ENCODE data around the gene ARID2. TPM values are rescaled to one million over a fixed set of nuclear protein-coding genes. Genes with fewer than 3 reads are reported as not detected.

Gene ARID2
- total RNA-seq, 6 donors from 2014 or later, result 19.4 to 48.5 (median 27.0) TPM

GRCh38 chr12:45732936-45733335, 3.4 kb downstream of the ARID2 start:
- Histone ChIP-seq H3K4me1 (peaks cover 24 to 39% (median 31%) of the 10 kb centered on the region in 4 donors), H3K36me3 (peaks cover 0 to 3% (median 0%) of the 10 kb centered on the region in 4 donors), H3K27me3 (peaks cover 0 to 4% (median 0%) of the 10 kb centered on the region in 4 donors), H3K27ac (peak overlapping the region; percentile 9 to 99 (median 98)), H3K9me3 (peaks cover 0 to 3% (median 0%) of the 10 kb centered on the region in 4 donors), H3K4me3 (peak overlapping the region in 1 of 4 donors; percentile 82)
- DNase-seq, result no peak
- no peak for TF ChIP-seq CTCF (IDR thresholded peaks at IDR 0.05)
- TF ChIP-seq POLR2A (IDR thresholded peaks at IDR 0.05), result no peak
- no peak for TF ChIP-seq POLR2AphosphoS5 (IDR thresholded peaks at IDR 0.05)
- TF ChIP-seq EP300 (IDR thresholded peaks at IDR 0.05), result no peak
- ATAC-seq (ENCODE audit: low FRiP score in 2 of 2), result no peak

DNA sequence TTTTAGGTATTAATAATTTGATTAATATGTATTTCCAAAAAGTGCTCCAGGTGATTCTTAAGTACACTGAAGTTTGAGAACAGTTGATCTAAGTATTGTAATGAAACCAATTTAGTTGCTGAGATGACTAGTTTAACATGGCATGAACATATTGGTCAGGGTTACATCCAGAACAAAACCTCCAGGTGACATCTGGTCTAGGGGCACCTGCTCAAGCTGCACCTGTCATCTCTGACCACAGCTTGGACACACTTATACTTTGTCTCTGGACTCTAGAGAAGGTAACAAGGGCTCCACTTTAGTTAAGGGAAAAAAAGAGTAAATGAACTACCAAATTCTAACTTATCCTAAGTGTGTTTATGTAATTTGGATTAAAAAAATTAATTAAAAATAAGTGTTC, 8.1 kb downstream of the ARID2 start:
- H3K27ac ChIP-seq, result no peak overlapping the region
- H3K4me1 ChIP-seq, result peaks cover 10 to 24% (median 18%) of the 10 kb centered on the region in 4 donors
- H3K27me3 ChIP-seq, result no peaks in the 10 kb centered on the region
- ATAC-seq (ENCODE audit: low FRiP score in 2 of 2) (no peak), DNase-seq (no peak)
- no peak overlapping the region for H3K4me3 ChIP-seq
- H3K36me3 ChIP-seq, result peaks cover 0 to 3% (median 0%) of the 10 kb centered on the region in 4 donors
- TF ChIP-seq CTCF (IDR thresholded peaks at IDR 0.05) (no peak), POLR2AphosphoS5 (IDR thresholded peaks at IDR 0.05) (no peak), POLR2A (IDR thresholded peaks at IDR 0.05) (no peak), EP300 (IDR thresholded peaks at IDR 0.05) (no peak)
- no peaks in the 10 kb centered on the region for H3K9me3 ChIP-seq

GRCh38 chr12:45742590-45742989, 13.1 kb downstream of the ARID2 start:
- Histone ChIP-seq H3K36me3 (peaks cover 0 to 2% (median 0%) of the 10 kb centered on the region in 4 donors), H3K4me3 (no peak overlapping the region), H3K27me3 (no peaks in the 10 kb centered on the region), H3K27ac (no peak overlapping the region), H3K4me1 (peaks cover 0 to 8% (median 4%) of the 10 kb centered on the region in 4 donors), H3K9me3 (no peaks in the 10 kb centered on the region)
- WGBS, 2 donors, result 97 to 98% methylated on average over 1 of the region's 1 CpG
- no peak for DNase-seq
- TF ChIP-seq POLR2AphosphoS5 (IDR thresholded peaks at IDR 0.05), result no peak
- TF ChIP-seq POLR2A (IDR thresholded peaks at IDR 0.05), result no peak
- no peak for TF ChIP-seq EP300 (IDR thresholded peaks at IDR 0.05)
- ATAC-seq (ENCODE audit: low FRiP score in 2 of 2), result no peak

- H3K4me1 ChIP-seq, result peaks cover 0 to 8% (median 4%) of the 10 kb centered on the region in 4 donors
- WGBS, 2 donors, result 83 to 97% methylated on average over 2 of the region's 2 CpGs
- TF ChIP-seq CTCF (IDR thresholded peaks at IDR 0.05) (no peak), POLR2AphosphoS5 (IDR thresholded peaks at IDR 0.05) (no peak), EP300 (IDR thresholded peaks at IDR 0.05) (no peak), POLR2A (IDR thresholded peaks at IDR 0.05) (no peak)
- no peaks in the 10 kb centered on the region for H3K36me3 ChIP-seq
- no peaks in the 10 kb centered on the region for H3K27me3 ChIP-seq
- DNase-seq (no peak), ATAC-seq (ENCODE audit: low FRiP score in 2 of 2) (no peak)
- H3K9me3 ChIP-seq, result no peaks in the 10 kb centered on the region
- H3K4me3 ChIP-seq, result no peak overlapping the region
- no peak overlapping the region for H3K27ac ChIP-seq
Observed at GRCh38 chr12:45743247-45743646, 13.7 kb downstream of the ARID2 start.

DNA sequence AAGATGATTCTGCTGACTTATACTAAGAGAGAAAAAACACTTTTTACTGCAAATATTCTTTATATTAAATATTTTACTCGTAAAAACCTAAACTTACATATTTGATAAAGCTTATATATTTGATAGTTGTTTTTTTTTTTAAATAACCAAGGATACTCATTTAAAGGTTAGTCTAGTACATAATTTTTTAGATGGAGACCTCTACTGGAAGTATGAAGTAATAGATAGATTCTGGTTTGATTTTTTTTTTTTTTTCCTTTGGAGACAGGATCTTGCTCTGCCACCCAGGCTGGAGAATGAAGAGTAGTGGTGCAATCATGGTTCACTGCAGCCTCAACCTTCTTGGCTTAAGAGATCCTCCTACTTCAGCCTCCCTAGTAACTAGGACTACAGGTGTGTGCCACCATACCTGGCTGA, 16.4 kb downstream of the ARID2 start:
- WGBS, 2 donors, result 70 to 84% methylated on average over 1 of the region's 1 CpG
- ATAC-seq (ENCODE audit: low FRiP score in 2 of 2) (peak in 1 of 2 donors; percentile 66), DNase-seq (no peak)
- no peak for TF ChIP-seq POLR2A (IDR thresholded peaks at IDR 0.05)
- TF ChIP-seq CTCF (IDR thresholded peaks at IDR 0.05), result peak in 1 of 6 experiments; percentile 13
- TF ChIP-seq POLR2AphosphoS5 (IDR thresholded peaks at IDR 0.05), result no peak
- Histone ChIP-seq H3K9me3 (no peaks in the 10 kb centered on the region), H3K27ac (no peak overlapping the region), H3K4me1 (peaks cover 0 to 8% (median 5%) of the 10 kb centered on the region in 4 donors), H3K4me3 (no peak overlapping the region), H3K27me3 (no peaks in the 10 kb centered on the region), H3K36me3 (no peaks in the 10 kb centered on the region)
